ENCODE results near the gene SFTPD. TPM values are rescaled to one million over a fixed set of nuclear protein-coding genes. Genes with fewer than 3 reads are reported as not detected.
A peak's percentile ranks its signal among the peaks of the same experiment; 100 is the strongest.

The SFTPD gene
- under 1 TPM in 1 of 2 donors, not detected in 1; 0.17 TPM for total RNA-seq
- under 1 TPM; 0.47 to 0.60 TPM for polyA plus RNA-seq

DNA sequence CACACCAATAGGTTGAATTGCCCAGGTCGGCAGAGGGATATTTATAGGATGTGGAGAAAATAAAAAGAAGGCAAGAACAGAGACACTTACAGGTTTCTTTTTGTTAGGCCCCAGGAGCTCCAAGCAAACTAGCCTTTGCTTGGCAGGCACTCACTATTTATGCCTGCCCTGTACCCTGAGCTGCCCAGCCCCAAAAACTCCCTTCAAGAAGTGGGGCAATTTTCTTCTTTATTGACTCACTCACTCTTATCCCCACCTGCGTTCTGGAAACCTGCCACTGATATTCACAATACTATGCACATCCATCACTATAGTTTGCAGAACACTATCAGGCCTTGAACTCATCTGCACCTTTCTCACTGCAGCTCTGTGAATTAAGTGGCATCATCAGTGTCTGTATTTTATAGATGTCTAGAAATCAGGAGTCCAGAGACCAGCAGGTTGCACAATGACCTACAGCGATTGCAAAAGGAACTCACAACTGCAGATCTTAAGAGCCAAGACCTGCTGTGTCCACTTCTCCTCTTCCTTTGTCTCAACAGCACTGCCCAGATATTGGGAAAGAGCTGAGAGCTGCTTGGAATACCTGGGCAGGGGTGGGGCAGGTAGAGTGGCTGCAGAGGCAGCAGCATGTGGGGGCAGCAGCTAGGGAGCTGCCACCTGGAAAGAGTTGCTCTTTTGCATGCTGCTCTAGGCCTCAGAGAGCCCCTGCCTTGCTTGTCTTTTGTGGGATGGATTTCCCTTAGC is at the start of gene SFTPD:
Gene SFTPD (minus strand): TSS at position 130 of the 747 bp plus-strand sequence. CDS start 2,446 bp downstream, outside the sequence.
- no peaks in the 10 kb centered on the region for H3K27me3 ChIP-seq (ENCODE audit: control insufficient read depth in 4 of 4, insufficient read depth in 4 of 4, low read length in 3 of 4)
- DNase-seq (ENCODE audit: low spot score) = peak; percentile 32
- WGBS = 68% methylated on average over 3 of the region's 3 CpGs
- no peaks in the 10 kb centered on the region for H3K36me3 ChIP-seq (ENCODE audit: control insufficient read depth in 4 of 4, insufficient read depth in 3 of 4, low read depth in 1 of 4, low read length in 3 of 4)
- H3K9me3 ChIP-seq (ENCODE audit: control insufficient read depth in 4 of 4, low read length in 3 of 4) = peaks cover 0 to 12% (median 3%) of the 10 kb centered on the region in 4 donors
- no peak within 1 kb of the TSS for H3K4me3 ChIP-seq (ENCODE audit: low read depth in 1 of 3, low read length in 3 of 3)
- no peak for TF ChIP-seq FOXA1 (IDR thresholded peaks at IDR 0.05)
- no peak for TF ChIP-seq JUND (IDR thresholded peaks at IDR 0.05)
- TF ChIP-seq, protein P1, sequence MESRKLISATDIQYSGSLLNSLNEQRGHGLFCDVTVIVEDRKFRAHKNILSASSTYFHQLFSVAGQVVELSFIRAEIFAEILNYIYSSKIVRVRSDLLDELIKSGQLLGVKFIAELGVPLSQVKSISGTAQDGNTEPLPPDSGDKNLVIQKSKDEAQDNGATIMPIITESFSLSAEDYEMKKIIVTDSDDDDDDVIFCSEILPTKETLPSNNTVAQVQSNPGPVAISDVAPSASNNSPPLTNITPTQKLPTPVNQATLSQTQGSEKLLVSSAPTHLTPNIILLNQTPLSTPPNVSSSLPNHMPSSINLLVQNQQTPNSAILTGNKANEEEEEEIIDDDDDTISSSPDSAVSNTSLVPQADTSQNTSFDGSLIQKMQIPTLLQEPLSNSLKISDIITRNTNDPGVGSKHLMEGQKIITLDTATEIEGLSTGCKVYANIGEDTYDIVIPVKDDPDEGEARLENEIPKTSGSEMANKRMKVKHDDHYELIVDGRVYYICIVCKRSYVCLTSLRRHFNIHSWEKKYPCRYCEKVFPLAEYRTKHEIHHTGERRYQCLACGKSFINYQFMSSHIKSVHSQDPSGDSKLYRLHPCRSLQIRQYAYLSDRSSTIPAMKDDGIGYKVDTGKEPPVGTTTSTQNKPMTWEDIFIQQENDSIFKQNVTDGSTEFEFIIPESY (IDR thresholded peaks at IDR 0.05) = no peak
- TF ChIP-seq HNF4A (conservative IDR thresholded peaks at IDR 0.05) = no peak
- TF ChIP-seq, protein P2, sequence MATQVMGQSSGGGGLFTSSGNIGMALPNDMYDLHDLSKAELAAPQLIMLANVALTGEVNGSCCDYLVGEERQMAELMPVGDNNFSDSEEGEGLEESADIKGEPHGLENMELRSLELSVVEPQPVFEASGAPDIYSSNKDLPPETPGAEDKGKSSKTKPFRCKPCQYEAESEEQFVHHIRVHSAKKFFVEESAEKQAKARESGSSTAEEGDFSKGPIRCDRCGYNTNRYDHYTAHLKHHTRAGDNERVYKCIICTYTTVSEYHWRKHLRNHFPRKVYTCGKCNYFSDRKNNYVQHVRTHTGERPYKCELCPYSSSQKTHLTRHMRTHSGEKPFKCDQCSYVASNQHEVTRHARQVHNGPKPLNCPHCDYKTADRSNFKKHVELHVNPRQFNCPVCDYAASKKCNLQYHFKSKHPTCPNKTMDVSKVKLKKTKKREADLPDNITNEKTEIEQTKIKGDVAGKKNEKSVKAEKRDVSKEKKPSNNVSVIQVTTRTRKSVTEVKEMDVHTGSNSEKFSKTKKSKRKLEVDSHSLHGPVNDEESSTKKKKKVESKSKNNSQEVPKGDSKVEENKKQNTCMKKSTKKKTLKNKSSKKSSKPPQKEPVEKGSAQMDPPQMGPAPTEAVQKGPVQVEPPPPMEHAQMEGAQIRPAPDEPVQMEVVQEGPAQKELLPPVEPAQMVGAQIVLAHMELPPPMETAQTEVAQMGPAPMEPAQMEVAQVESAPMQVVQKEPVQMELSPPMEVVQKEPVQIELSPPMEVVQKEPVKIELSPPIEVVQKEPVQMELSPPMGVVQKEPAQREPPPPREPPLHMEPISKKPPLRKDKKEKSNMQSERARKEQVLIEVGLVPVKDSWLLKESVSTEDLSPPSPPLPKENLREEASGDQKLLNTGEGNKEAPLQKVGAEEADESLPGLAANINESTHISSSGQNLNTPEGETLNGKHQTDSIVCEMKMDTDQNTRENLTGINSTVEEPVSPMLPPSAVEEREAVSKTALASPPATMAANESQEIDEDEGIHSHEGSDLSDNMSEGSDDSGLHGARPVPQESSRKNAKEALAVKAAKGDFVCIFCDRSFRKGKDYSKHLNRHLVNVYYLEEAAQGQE (IDR thresholded peaks at IDR 0.05) = no peak
- TF ChIP-seq NR2F2 (IDR thresholded peaks at IDR 0.05) = no peak
- TF ChIP-seq GABPA (IDR thresholded peaks at IDR 0.05 in 1 of 2, conservative IDR thresholded peaks at IDR 0.05 in 1 of 2) = no peak
- TF ChIP-seq, protein P3, sequence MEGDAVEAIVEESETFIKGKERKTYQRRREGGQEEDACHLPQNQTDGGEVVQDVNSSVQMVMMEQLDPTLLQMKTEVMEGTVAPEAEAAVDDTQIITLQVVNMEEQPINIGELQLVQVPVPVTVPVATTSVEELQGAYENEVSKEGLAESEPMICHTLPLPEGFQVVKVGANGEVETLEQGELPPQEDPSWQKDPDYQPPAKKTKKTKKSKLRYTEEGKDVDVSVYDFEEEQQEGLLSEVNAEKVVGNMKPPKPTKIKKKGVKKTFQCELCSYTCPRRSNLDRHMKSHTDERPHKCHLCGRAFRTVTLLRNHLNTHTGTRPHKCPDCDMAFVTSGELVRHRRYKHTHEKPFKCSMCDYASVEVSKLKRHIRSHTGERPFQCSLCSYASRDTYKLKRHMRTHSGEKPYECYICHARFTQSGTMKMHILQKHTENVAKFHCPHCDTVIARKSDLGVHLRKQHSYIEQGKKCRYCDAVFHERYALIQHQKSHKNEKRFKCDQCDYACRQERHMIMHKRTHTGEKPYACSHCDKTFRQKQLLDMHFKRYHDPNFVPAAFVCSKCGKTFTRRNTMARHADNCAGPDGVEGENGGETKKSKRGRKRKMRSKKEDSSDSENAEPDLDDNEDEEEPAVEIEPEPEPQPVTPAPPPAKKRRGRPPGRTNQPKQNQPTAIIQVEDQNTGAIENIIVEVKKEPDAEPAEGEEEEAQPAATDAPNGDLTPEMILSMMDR (IDR thresholded peaks at IDR 0.05; ENCODE audit: low read depth, low read length, missing input control) = no peak
- TF ChIP-seq YY1 (IDR thresholded peaks at IDR 0.05) = no peak
- no peak for TF ChIP-seq RAD21 (IDR thresholded peaks at IDR 0.05)
- no peak for TF ChIP-seq TAF1 (conservative IDR thresholded peaks at IDR 0.05)
- no peak for TF ChIP-seq RXRA (IDR thresholded peaks at IDR 0.05)
- TF ChIP-seq, protein P4, sequence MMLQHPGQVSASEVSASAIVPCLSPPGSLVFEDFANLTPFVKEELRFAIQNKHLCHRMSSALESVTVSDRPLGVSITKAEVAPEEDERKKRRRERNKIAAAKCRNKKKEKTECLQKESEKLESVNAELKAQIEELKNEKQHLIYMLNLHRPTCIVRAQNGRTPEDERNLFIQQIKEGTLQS (IDR thresholded peaks at IDR 0.05) = no peak
- no peak for TF ChIP-seq EGR1 (IDR thresholded peaks at IDR 0.05; ENCODE audit: low read depth in 2 of 2)
- TF ChIP-seq SP1 (IDR thresholded peaks at IDR 0.05) = no peak
- TF ChIP-seq, protein P5, sequence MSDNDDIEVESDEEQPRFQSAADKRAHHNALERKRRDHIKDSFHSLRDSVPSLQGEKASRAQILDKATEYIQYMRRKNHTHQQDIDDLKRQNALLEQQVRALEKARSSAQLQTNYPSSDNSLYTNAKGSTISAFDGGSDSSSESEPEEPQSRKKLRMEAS (IDR thresholded peaks at IDR 0.05) = no peak
- no peaks in the 10 kb centered on the region for H3K4me1 ChIP-seq (ENCODE audit: control insufficient read depth in 4 of 4, insufficient read depth in 4 of 4, low read length in 3 of 4)
- no peak within 1 kb of the TSS for H3K27ac ChIP-seq (ENCODE audit: low read depth in 1 of 2, low read length in 2 of 2)
- no peak within 1 kb of the TSS for H3K9ac ChIP-seq (ENCODE audit: low read depth in 1 of 2, low read length in 2 of 2)
